HK-2 (cell line): Measurements from ENCODE around the gene ANKEF1.
A peak's percentile ranks its signal among the peaks of the same experiment; 100 is the strongest.
"Not testable (repeated sequence)": the region's sequence is repeated elsewhere in the genome, so short reads cannot be mapped to it uniquely, and the experiment has no call there.

Experiments used
- DNase-seq: peaks from one replicate; pipeline ENCODE4 v3.0.0-alpha.2; 2018; ENCODE audit not compliant: unreplicated experiment

ANKEF1 gene

DNA sequence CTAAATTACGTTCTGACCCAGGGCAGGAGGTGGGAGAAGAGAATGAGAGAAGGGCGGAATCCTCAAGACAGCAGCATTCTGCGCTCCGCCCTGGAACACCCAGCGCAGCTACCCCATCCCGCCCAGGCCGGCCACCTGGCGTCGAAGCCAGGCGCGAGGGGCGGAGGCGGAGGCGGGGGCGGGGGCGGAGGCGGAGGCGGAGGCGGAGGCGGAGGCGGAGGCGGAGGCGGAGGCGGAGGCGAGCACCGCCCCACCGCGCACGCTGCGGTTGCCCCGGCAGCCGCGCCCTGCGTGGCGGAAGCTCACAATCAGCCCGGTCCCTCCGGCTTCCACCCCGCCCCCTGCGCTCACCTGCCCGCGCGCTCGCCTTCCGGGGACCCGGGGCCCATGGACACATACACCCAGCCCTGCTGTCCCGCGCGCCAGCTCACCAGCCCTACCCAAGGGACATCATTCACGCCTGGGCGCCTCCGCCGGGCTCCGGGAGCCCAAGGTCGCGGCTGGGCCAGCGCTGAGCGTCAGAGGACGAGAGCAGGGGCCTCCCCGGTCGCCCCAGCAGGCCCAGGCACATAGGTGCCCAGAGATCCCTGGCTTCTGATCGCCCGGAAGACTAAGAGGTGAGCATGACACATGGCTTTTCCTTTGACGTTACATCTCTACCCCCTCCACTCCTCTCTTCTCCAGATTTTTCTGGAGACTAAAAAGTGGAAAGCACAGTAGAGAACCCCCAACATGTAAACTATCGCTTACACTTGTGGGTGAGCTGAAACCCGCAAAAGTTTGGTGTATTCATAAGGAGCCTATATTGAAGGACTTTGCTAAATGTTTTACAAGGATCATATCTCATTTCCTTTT, at the start of gene ANKEF1:
Gene ANKEF1, plus strand, starts transcription at position 271 of the 855 bp plus-strand sequence. CDS start 3,315 bp downstream, outside the sequence.
- peak; percentile 89 for DNase-seq

DNA sequence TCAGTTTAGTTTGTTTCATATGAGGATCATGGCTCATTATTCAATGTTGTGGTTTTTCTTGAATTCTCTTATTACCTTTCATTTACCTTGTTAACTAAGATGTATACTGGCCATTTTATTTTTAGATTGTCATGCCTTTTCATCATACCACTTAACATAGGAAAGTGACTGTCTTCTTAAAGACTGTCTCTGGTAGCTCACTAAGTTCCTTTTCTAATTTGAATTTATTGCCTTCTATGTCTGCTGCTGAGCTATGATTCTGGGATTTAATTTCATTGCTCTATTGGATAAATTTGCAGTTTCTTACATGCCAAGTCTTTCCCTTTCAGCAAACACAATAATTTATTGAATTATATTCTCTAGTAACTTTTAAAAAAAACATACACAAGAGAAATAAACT, 49.5 kb upstream of the ANKEF1 start:
- no peak for DNase-seq

DNA sequence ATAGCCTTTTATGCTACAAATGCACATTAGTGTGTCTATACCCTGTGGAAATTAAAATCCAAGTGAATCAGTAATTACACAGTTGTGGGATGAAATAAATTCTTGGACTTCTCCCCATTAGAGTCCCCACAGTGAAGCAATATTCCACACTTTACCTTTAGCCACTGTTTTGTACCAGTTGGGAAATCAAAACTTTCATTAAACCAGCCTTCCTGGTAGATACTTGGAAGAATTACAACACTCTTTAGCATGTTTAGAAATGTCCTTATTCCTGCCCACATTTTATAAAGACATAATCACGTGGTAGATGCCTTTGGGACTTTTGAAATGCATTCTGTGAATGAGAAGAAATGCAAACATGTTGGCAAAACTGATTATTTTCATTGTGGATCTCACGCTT, 49.0 kb upstream of the ANKEF1 start:
- DNase-seq: no peak

DNA sequence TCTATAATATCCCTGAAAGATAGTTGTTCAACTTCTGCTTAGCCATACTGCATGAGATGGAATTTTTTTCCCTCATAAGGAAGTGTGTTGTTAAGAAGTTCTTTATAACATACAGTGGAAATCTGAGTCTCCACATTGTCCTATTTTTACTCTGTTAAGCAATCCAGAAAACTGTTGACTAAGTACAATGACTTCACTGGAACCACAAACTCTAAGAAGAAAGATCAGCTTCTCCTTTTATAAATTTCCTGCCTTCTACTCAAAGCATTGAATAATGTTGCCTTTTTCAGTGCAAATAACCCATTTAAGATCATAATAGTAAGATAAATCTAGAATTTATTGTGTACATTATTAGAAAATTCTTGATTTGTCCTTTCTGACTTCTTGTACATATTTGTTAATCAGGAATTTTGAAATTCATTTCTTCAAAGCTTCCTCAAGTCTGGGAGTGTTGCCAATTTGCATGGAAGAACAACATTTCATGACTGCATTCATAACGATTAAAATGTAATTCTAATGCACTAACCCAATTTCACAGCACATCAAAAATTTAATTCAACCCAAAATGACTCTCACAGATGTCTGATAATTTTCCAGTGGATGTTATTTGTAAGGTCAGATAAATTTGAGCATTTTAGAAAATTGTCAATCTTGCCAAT, 45.6 kb upstream of the ANKEF1 start:
- DNase-seq: no peak

DNA sequence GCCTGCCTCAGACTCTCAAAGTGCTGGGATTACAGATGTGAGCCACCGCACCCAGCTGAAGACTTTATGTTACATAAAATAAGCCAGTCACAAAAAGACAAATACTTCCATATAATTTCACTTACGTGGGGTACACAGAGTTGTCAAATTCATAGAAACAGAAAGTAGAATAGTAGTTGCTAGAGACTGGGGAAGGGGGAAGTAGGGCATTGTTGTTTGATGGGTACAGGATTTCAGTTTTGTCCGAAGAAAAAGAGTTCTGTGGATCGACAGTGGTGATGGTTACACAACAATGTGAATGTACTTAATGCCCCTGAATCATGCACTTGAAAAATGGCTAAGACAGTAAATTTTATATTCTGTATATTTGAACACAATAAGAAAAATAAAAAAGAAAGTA, 41.6 kb upstream of the ANKEF1 start:
- no peak for DNase-seq

DNA sequence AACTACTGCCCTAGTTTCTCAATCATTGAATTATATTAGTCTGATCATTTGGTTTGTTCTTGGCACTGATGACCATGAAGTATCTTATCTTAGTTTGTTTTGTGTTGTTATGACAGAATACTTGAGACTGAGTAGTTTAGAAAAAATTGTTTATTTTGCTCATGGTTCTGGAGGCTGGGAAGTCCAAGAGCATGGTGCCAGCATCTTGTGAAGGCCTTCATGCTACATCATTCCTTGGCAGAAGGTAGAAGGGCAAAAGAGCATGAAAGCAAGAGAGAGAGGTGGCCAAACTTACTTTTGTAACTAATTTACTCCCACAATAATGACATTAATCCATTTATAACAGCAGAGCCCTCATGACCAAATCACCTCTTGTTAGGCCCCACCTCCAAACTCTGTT, 40.1 kb upstream of the ANKEF1 start:
- DNase-seq: no peak

DNA sequence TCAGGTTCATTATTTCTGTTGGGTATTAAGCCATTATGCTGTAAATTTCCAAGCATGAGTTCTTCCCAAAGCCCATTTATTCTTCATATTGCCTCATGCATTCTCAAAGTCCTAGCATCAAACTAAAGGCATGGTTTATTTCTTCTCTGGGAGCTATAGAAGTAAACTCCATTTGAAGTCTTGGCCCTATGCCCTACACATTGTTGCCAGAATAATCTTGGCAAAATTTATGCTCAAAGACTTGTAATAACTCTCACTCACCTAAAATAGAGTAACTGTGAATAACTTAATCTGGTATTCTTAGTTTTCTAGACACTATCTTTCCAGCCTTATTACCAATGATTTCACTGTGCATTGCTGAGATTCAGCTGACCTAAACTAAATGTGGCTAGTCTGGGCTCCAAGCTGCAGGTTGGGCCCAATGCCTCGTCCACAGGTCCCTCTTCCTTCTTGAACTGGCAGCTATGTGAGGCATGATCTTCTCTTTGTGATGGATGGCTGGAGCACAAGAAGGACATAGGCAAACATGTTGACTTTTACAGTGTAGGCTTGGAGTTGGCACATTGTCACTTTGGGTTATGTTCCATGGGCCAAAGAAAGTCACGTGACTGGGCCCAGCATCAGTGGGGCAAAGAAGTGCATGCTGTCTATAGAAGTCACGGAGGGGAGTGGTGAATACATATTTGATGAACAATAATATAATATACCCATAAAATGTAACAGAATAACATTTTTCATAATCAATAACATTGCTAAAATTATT, 39.1 kb upstream of the ANKEF1 start:
- DNase-seq: no peak

DNA sequence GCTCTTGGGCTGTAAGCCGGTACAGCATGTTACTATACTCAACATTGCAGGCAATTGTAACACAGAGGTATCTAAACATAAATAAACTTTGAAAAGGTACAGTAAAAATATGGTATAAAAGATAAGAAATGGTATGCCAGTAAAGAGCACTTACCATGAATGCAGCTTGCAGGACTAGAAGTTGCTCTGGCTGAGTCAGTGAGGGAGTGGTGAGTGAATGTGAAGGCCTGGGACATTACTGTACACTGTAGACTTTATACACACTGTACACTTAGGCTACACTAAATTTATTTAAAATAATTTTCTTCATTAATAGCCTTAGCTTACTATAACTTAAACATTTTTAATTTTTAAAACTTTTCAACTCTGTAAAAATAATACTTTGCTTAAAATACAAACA, 37.8 kb upstream of the ANKEF1 start:
- no peak for DNase-seq

DNA sequence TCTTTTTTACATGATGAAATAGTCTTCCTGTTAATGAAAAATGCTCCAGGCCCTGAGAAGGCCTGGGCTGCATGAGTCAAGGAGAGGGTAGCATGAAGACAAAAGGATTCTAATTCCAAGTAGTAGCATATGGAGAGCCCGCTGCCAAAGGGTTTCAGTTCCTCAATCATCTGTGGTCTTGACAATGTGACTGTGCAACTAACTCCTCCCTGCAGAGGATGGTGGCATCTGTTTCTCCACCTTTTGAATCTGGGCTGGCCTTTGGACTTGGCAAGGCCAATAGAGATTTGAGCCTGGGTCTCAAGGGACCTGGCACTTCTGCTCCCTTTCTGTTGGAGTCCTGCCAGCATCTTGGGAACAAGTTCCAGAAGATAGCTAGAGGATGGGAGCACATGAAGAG, 35.1 kb upstream of the ANKEF1 start:
- no peak for DNase-seq

DNA sequence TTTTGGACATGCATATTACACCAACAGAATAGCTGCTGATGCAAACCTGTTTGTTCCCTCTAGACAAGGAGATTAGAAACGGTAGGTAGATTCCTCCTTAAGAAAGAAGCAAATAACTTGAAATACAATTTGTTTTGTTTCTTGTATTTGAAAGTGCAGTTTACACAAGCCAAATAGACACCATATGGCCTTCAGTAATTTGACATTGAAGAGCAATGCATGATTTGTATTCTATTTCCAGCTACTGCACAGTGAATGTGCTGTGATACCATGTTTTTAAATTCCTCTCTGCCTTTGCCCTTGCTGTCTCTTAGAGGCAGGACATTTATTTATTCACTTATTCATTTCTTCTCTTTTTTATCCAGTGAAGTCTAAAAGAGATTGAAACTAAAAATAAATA, 31.9 kb upstream of the ANKEF1 start:
- no peak for DNase-seq

DNA sequence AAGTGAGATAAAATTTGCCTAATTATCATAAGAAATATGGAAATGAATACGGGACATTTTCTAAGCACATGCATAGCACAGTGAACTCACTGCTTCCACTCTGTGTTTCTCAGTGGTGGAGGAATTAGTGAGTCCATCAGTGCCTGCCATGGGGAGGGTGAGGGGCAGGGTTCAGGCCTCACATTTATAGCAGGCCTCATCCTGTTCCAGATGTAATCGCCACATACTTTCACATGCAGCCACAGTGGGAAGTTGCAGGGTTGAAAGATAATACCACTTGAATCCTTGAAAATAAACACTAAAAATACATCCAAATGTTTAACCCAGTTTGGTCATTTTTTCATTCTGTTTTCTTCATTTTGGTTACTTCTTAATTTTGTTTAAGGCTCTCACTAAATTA, 29.9 kb upstream of the ANKEF1 start:
- DNase-seq: no peak

DNA sequence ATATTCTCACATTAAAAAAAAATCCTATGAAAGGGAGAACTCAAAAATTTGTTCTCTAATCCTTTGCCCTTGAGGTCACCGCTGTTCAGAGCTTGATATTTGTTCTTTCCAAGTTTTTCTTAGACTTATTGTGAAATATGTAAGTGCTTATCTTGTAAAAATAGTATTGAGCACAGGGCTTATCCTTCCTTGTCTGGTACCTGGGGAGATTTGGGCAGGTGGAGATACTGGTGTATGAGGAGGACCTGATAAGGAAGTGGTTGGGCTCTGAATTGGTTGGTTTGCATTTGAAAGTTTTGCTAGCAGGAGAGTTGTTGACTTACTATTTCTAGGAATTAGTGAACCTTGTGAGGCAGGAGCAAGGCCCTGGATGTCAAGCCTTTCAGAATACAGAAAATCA, 28.9 kb upstream of the ANKEF1 start:
- no peak for DNase-seq

DNA sequence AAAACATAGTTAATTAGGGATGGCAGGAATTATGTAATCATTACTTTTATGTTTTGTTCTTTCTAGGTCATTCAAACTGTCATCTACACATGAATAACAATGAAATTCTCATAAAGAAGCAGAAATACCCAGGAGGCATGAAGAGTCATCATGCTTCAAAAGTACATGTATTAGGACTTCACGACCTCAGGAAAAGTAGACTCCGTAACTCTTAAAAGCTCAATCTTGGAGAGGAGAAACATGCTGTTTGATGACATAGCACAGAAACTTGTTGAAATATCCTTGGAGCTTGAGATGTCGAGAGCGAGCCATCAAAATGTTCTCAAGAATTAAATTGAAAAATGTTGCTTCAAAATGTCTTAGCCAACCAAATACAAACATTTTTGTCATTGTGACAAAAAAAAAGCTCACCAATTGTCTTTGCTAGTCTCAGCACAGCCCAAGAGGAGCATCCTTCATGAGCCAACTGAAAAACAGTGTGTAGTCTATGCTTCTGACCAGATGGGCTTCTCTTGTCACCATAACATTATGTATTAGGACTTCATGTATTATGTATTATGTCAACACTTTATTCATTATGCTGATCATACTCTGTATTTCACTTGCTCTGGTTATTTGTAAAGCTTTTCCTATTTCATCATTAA, 28.2 kb upstream of the ANKEF1 start:
- DNase-seq: no peak

DNA sequence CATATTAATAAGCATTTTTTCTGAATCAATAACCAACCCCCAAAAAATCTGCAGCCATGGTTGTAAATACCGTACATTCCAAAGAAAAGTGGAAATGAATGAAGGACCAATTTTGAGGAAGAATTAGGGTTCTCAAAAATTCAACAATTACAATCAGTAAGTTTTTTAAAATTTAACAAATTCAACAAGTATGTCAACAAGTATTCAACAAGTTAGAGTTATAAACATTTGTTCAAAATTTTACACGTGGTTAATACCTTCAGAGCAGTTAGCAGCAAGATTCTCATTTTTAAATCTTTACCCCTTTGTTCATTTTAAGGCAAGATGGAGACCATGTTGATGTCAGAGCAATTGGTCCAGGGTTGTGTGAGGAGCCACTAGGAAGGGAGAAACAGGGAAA, 27.6 kb upstream of the ANKEF1 start:
- no peak for DNase-seq

DNA sequence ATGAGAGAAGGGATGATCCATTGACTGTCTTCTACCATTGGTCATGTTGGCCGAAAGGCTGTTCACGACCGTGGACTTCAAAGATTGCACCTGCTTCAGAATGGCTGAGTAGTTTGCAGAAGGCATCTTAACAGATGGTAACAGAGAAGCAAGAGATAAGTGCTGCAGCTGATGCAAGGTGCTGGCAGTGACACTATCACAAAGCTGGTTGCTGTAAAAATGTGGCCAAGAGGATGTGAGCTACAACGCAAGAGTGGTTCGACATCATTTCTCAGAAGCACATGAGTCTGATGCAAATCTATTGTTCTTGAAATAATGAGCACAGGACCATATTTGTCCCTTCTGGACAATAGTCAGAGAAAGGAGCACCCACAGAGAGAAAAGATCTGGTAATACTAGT, 27.0 kb upstream of the ANKEF1 start:
- DNase-seq: no peak

DNA sequence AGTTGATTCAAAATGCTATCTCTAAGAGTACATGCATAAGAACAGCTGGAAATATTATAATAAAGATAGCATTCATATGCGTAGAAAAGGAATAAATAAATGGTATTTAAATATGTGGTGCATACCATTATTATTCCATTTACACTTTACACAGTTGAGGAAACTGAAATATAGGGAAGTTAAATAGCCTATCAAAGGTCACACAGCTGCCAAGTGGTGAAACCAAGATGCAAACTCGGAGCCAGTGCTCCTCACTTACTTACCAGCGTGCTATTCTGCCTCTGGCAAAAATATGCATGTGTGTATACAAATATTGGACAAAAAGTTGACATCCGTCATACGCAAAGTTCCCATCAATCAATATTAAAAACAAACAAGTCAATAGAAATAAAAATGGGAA, 22.3 kb upstream of the ANKEF1 start:
- DNase-seq: no peak

DNA sequence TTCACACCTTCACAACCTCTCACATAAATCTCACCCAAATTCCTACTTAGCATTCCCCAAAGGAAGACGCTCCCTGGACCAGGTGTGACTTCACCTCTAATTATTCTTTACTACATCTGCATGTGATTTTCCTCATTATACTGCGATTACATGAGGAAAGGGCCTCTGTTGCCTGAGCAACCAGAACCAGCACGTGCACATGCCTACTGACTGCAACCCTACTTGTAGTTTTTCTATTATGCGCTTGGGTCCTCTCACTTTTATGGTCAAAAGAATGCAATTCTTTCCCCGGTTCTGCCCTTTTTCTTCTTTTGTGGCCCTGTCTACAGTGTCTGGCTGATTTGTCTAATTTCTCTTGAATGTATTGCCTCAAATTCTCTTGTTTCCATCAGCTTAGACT, 20.4 kb upstream of the ANKEF1 start:
- no peak for DNase-seq

DNA sequence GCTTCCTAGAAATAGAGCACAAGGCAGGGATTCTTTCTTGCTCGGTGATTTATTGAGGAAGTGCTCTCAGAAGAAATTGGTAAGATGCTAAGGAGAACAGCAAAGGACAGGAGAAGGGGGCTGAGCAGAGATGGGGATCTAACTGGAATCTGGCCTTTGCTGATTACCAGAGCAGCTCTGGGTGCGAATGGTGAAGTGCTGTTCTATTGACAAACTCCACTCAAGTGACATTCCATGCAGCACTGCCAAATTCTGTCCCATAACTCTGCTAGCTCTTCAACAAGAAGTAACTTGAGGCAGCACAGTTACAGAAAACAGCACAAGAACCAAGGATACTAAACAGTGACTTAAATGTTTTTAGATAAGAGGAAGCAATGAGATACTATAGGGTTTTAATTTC, 13.8 kb upstream of the ANKEF1 start:
- no peak for DNase-seq

DNA sequence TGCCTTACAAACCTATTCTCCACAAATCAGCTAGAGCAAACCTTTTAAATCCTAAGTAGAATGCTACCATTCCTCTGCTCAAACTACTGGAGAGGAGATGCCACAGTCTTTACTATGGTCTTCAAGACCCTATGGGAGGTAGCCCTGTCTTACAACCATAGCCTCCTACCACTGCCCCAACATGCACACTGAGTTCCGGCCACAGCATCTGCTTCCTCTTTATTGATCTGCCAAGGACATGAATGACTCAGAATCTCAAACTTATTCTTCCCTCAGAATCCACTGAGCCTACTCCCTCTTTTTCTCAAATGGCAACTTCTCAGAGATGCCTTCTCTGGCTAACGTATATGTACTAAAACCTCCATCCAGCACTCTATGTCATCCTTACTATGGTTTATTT, 12.2 kb upstream of the ANKEF1 start:
- no peak for DNase-seq

DNA sequence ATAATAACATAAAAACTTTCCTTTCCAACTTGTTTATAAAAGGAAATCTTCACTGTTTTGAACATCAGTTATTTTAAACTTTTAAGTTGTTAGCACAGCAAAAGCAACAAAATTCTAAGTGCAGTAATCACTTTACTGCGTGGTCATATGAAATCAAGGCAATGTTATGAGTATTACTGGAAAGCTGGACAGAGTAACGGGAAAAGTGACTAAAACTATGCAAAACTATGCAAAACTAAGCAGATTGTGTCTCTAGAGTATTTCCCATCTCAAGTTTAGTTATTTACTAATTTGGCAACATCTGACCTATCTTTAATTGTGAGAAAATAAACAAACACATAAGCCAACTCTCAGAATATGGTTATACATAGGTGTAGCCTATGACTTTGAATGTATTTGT, 10.9 kb upstream of the ANKEF1 start:
- no peak for DNase-seq

DNA sequence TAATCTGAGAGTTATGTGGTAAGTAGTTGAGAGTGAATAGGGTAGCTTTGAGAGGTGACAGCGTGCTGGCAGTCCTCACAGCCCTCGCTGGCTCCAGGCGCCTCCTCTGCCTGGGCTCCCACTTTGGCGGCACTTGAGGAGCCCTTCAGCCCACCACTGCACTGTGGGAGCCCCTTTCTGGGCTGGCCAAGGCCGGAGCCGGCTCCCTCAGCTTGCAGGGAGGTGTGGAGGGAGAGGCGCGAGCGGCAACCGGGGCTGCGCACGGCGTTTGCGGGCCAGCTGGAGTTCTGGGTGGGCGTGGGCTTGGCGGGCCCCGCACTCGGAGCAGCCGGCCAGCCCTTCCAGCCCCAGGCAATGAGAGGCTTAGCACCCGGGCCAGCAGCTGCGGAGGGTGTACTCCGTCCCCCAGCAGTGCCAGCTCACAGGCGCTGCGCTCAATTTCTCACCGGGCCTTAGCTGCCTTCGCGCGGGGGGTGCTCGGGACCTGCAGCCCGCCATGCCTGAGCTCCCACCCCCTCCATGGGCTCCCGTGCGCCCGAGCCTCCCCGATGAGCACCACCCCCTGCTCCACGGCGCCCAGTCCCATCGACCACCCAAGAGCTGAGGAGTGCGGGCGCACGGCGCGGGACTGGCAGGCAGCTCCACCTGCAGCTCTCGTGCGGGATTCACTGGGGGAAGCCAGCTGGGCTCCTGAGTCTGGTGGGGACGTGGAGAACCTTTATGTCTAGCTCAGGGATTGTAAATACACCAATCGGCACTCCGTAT, 3.2 kb upstream of the ANKEF1 start:
- not testable (repeated sequence) for DNase-seq
